Naive thymus-derived CD8-positive, alpha-beta T cell (primary cell): Measurements from ENCODE around the gene PRR22. TPM values are rescaled to one million over a fixed set of nuclear protein-coding genes. Genes with fewer than 3 reads are reported as not detected.

Experiments used
- ATAC-seq, 2 donors: fragments of 150-1000 bp; cut with Tn5 transposase in 1 of 2; sonication (Bioruptor Pico), chemical (Tn5 transposase) in 1 of 2; 1 replicate in 1 of 2; 2 replicates in 1 of 2; pipeline ENCODE4 v1.10.0; 2021; ENCODE audit warnings: mild to moderate bottlenecking in 2 of 2, moderate library complexity in 2 of 2
- POLR2A ChIA-PET: fragments of 350-600 bp; sonication (Branson Sonifier 250); formaldehyde crosslinking; loops from one replicate; lab custom pipeline; 2021; ENCODE audit warnings: antibody characterized with exemption; lab: Charles Lee
- DNase-seq, 10 donors: peaks; one replicate each; pipeline versions ENCODE4 v3.0.0 to v3.0.0-alpha.2; 2020 to 2022
- H3K27ac Mint-ChIP-seq, 10 donors: one replicate each; pipeline ENCODE4 v1.8.0; 2020 to 2022; ENCODE audit warnings: mild to moderate bottlenecking in 10 of 10, mixed read lengths in 10 of 10, moderate library complexity in 4 of 10, inconsistent platforms in 1 of 10
- H3K27me3 Mint-ChIP-seq, 5 donors: one replicate each; pipeline ENCODE4 v1.8.0; 2021 to 2022; ENCODE audit warnings: mixed read lengths in 5 of 5
- H3K36me3 Mint-ChIP-seq, 3 donors: one replicate each; pipeline ENCODE4 v1.8.0; 2020 to 2022; ENCODE audit warnings: mixed read lengths in 3 of 3, mild to moderate bottlenecking in 2 of 3, inconsistent platforms in 1 of 3
- H3K4me1 Mint-ChIP-seq, 4 donors: one replicate each; pipeline ENCODE4 v1.8.0; 2021 to 2022; ENCODE audit warnings: mixed read lengths in 4 of 4
- H3K4me3 Mint-ChIP-seq, 10 donors: one replicate each; pipeline ENCODE4 v1.8.0; 2020 to 2022; ENCODE audit warnings: mild to moderate bottlenecking in 10 of 10, mixed read lengths in 10 of 10, moderate library complexity in 6 of 10, inconsistent platforms in 1 of 10
- H3K9me3 Mint-ChIP-seq, 9 donors: one replicate each; pipeline ENCODE4 v1.8.0; 2020 to 2022; ENCODE audit warnings: mixed read lengths in 9 of 9, mild to moderate bottlenecking in 3 of 9, inconsistent platforms in 1 of 9, moderate library complexity in 1 of 9
- polyA plus RNA-seq, 3 donors: library from polyadenylated mRNA; unstranded; fragments of 300-500 nt; fragmentation: Illumina TruSeq; gene quantifications; one replicate each; pipeline ENCODE4 v1.2.3, GENCODE V29; 2021
- total RNA-seq, 8 experiments: library from RNA in 2 of 8; stranded (reverse) in 2 of 8; gene quantifications; one replicate each; pipeline ENCODE4 v1.2.3 and lab custom pipeline; 2021 to 2026

PRR22 gene
- total RNA-seq, result 1 to 10 TPM; 8.9 to 10.0 TPM
- polyA plus RNA-seq, result not detected
- total RNA-seq (lab: John Stamatoyannopoulos, UW), result 0.98 to 13.8 (median 2.0) reads per million in 6 experiments

DNA sequence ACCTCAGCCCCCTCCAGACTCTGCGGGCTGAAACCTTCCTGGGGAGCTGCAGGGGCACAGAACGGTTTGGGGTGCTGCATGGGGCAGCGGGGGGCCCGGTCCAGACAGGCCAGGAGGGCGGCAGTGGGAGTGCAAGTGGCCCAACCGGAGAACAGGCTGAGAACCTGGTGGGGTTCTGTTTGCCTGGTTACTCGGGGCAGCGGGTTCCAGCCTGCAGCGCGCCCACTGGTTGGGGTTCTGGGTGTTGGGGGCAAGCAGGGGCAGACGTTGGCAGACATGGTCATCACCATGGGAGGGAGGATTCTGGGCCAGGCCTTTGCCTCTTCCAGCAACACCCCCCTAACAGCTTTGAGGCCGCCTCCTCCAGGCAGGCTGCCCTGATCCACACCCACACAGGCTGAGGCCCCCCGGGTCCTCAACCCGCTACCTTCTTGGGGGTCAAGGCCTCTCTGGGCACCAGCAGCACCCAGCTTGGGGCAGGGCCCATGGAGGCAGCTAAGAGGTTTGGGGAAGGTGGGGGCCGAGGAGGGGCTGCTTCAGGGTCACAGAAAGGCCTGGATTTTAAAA, at the start of gene PRR22:
Gene PRR22 (minus strand): TSS at position 166 of the 567 bp plus-strand sequence. CDS start 86 bp downstream, at position 80.
- ATAC-seq, result no peak
- POLR2A ChIA-PET, result no interaction called here
- H3K27ac Mint-ChIP-seq, result peak within 1 kb of the TSS in 1 of 10 donors; percentile 53

DNA sequence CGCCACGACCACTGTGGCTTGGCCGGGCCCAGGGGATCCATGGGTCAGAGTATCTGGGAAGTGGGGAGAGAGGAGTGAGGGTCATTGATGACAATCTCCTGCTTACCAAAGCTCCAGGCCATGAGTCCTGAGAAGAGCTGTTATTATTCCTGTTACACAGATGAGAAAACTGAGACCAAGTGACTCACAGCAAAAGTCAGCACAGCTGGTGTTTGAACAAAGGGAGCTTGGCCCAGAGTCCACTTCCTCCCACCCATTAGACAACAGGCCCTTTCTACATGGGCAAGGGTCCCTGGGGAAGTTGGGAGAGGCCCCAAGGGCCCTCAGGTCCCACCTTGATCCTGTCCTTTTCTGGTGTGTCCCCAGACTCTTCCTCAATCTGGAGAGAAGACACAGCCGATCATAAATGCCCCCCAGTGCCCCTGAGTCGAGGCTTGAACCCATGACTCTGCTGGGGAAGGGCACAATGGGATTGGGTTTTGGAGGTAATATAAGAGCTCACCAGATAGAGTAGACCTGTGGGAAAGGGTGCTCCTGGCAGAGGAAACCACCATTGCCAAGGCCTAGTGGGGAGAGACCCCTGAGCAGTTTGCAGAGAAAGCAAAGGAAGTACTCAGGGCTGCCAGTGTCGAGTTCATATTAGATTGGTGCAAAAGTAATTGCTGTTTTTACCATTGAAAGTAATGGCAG, 48.1 kb upstream of the PRR22 start:
- Mint-ChIP-seq H3K27ac (peak overlapping the region in 1 of 10 donors; percentile 40), H3K4me1 (peaks cover 3 to 11% (median 8%) of the 10 kb centered on the region in 4 donors), H3K4me3 (no peak overlapping the region), H3K9me3 (no peaks in the 10 kb centered on the region), H3K36me3 (no peaks in the 10 kb centered on the region), H3K27me3 (peaks cover 0 to 9% (median 0%) of the 10 kb centered on the region in 5 donors)
- POLR2A ChIA-PET, result no interaction called here
- no peak for DNase-seq
- no peak for ATAC-seq

More for the DNA sequence above, at the start of gene PRR22:
- peaks cover 0 to 34% (median 5%) of the 10 kb centered on the region in 3 donors for H3K36me3 Mint-ChIP-seq
- peaks cover 3 to 7% (median 4%) of the 10 kb centered on the region in 4 donors for H3K4me1 Mint-ChIP-seq
- H3K9me3 Mint-ChIP-seq, result no peaks in the 10 kb centered on the region
- H3K4me3 Mint-ChIP-seq, result no peak within 1 kb of the TSS
- no peaks in the 10 kb centered on the region for H3K27me3 Mint-ChIP-seq
- DNase-seq, result no peak

DNA sequence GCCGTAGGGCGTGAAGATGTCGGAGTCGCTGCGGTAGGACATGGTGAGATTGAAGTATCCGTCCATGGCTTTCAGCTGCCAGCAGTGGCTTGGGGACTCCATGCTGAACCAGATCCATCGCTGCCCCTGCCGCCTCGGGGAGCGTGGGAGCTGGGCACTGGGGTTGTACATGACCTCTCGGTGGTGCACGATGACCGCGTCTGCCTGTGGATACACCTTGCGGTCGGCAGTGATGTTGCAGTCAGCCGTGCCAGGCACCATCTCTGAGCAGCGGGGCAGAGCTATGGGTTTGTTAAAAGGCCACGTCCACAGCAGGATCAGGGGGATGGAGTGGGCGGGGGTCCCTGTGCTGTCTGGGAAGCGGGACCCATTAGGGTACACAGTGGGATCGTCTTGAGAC, 47.5 kb upstream of the PRR22 start:
- peaks cover 0 to 5% (median 0%) of the 10 kb centered on the region in 5 donors for H3K27me3 Mint-ChIP-seq
- no peaks in the 10 kb centered on the region for H3K9me3 Mint-ChIP-seq
- peaks cover 6 to 15% (median 11%) of the 10 kb centered on the region in 4 donors for H3K4me1 Mint-ChIP-seq
- H3K27ac Mint-ChIP-seq, result peak overlapping the region in 1 of 10 donors; percentile 17
- no peak for ATAC-seq
- DNase-seq, result no peak
- no peak overlapping the region for H3K4me3 Mint-ChIP-seq
- POLR2A ChIA-PET, result no interaction called here
- H3K36me3 Mint-ChIP-seq, result no peaks in the 10 kb centered on the region

DNA sequence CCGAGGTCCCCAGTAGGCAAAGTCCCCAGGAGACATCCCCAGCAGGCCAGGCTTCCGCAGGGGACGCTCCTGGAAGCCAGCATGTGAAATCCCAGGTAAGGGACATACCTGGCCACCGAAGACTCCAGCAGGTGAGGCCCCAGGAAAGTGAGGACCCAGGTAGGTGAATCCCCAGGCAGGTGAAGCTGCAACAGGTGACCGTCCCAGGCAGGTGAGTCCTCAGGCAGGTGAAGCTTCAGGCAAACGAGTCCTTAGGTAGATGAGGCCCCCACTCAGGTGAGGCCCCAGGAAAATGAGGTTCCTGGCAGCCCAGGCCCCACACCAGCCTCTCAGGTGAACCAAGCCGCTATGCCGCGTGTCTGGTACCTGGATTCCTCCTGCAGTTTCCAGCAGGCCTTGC, 46.6 kb upstream of the PRR22 start:
- no peaks in the 10 kb centered on the region for H3K36me3 Mint-ChIP-seq
- H3K4me1 Mint-ChIP-seq, result peaks cover 10 to 21% (median 19%) of the 10 kb centered on the region in 4 donors
- no peaks in the 10 kb centered on the region for H3K9me3 Mint-ChIP-seq
- POLR2A ChIA-PET, result no interaction called here
- no peak for DNase-seq
- no peak for ATAC-seq
- H3K27me3 Mint-ChIP-seq, result peaks cover 0 to 2% (median 0%) of the 10 kb centered on the region in 5 donors
- H3K27ac Mint-ChIP-seq, result no peak overlapping the region
- no peak overlapping the region for H3K4me3 Mint-ChIP-seq

DNA sequence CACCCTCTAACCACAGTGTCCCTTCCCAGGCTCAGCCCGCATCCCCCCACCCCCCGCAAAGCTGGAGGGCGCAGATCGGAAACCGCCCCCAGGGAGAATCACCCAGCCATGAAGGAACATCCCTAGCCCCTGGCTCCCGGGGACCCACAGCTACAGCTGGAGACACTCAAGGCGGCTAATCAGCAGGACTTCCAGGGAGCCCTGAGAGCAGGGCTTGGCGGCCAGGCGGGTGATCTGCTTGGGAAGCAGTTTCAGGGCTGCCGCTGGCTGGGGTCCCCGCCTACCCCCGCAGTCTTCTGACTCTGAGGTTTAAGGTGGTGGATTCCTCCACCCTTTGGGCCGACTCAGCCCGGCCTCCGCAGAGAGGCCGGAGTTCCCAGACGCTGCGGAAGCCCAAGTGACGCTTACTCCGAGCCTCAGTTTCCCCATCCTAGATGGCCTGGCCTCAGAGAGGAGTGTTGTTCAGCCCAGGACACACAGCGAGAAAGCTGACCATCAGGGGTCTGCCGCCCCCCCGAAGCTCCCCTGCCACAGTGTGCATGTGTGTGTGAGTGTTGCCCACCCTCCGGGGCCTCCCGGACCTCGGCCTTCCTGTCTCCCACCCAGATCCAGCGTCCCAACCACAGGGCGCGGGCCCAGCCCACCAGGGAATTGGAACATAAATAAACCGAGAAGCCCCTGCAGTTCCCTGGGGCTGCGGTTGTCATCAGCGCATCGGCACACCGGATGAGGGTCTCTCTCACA, 45.2 kb upstream of the PRR22 start:
- Mint-ChIP-seq H3K36me3 (no peaks in the 10 kb centered on the region), H3K4me3 (peak overlapping the region in 9 of 10 donors; percentile 15 to 98 (median 56)), H3K27me3 (peaks cover 0 to 2% (median 0%) of the 10 kb centered on the region in 5 donors), H3K27ac (peak overlapping the region in 7 of 10 donors; percentile 15 to 74 (median 48)), H3K4me1 (peaks cover 10 to 22% (median 19%) of the 10 kb centered on the region in 4 donors), H3K9me3 (no peaks in the 10 kb centered on the region)
- POLR2A ChIA-PET, result interaction anchor here (0.6 to 3.2 kb wide), 3 partner anchors 9 to 130 kb away, joined by 4 to 71 read pairs (median 13); partner anchors contain the start of genes FUT6, NDUFA11 and VMAC
- DNase-seq (no peak), ATAC-seq (no peak)

DNA sequence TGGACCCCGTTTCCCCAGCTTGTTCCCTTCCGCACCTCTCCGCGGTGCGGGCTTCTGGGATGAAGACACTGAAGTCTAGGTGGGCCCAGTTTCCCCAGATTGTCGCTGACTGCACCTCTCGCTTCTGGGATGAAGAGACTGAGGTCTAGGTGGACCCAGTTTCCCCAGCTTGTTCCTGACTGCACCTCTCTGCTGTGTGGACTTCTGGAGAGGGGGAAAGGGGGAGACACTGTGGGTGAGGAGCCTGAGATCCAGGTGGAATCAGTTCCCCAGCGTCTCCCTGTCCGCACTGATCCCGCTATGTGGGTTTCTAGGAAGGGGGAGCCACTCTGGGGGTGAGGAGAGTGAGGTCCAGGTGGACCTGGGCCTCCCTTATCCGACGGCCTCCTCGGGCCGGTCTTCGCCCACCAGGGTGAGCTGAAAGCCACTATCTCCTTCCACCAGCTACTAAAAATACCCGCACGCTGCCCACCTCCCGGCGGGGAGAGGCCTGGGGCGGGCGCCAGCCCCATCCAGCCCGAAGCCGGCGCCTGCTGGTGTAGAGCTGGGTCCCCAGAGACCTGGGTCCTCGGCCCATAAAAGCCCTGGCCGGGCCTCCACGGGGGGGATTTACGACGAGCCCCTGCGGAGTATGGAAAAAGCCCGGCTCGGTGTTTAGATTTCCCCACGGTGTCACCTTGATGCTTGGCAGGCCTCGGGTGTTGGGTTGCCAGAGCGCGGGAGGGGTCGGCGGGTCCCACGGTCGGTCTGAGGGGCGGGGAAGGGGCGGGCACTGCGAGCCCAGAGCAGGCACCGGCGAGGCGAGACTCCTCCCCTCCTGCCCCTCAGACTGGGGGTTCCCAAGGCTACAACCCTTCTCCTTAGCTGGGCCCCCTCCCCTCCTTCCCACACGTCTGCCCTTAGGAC, 44.4 kb upstream of the PRR22 start:
- POLR2A ChIA-PET, result interaction anchor here (1.1 to 3.2 kb wide), 17 partner anchors 10 to 206 kb away, joined by 3 to 71 read pairs (median 10); partner anchors contain the start of genes CATSPERD, DUS3L, FUT6 and LONP1
- Mint-ChIP-seq H3K9me3 (no peaks in the 10 kb centered on the region), H3K36me3 (no peaks in the 10 kb centered on the region), H3K27me3 (peaks cover 0 to 2% (median 0%) of the 10 kb centered on the region in 5 donors), H3K4me3 (peak overlapping the region; percentile 93 to 100 (median 97)), H3K4me1 (peaks cover 10 to 22% (median 19%) of the 10 kb centered on the region in 4 donors), H3K27ac (peak overlapping the region; percentile 94 to 100 (median 98))
- ATAC-seq, result no peak
- peak in 3 of 10 donors; percentile 23 to 42 (median 36) for DNase-seq

DNA sequence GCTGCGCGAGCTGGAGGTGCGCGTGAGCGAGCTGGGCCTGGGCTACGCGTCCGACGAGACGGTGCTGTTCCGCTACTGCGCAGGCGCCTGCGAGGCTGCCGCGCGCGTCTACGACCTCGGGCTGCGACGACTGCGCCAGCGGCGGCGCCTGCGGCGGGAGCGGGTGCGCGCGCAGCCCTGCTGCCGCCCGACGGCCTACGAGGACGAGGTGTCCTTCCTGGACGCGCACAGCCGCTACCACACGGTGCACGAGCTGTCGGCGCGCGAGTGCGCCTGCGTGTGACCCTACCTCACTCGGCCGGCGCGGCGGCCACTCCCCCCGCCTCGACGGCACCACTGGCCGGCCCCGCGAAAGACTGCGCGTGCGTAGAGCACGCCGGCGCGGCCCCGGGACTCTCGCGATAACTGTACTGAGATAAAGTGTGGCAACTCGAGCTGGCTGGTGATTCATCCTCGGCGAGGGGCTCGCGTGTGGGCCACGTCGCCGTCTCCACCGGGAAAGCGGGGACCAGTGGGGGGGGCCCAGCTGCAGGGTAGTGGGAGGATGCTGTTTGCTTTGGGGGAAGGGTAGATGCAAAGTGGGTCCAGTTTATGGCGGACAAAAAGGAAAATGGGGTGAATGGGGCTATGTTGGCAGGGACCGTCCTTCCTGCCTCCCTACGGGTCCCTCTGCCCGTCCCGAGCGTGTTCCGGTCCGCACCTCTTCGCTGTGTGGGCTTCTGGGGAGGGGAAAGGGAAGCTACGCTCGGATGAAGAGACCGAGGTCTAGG, 43.5 kb upstream of the PRR22 start:
- peak; percentile 87 to 97 (median 94) for DNase-seq
- no peaks in the 10 kb centered on the region for H3K9me3 Mint-ChIP-seq
- no peaks in the 10 kb centered on the region for H3K36me3 Mint-ChIP-seq
- H3K4me1 Mint-ChIP-seq, result peaks cover 10 to 22% (median 19%) of the 10 kb centered on the region in 4 donors
- H3K27me3 Mint-ChIP-seq, result no peaks in the 10 kb centered on the region
- POLR2A ChIA-PET, result interaction anchor here (0.5 to 3.2 kb wide), 26 partner anchors 10 to 598 kb away, joined by 3 to 71 read pairs (median 6); partner anchors contain the start of genes CATSPERD, DUS3L, FUT6 and LONP1
- H3K4me3 Mint-ChIP-seq, result peak overlapping the region; percentile 93 to 100 (median 97)
- peak; percentile 81 to 84 for ATAC-seq
- H3K27ac Mint-ChIP-seq, result peak overlapping the region; percentile 94 to 100 (median 98)

DNA sequence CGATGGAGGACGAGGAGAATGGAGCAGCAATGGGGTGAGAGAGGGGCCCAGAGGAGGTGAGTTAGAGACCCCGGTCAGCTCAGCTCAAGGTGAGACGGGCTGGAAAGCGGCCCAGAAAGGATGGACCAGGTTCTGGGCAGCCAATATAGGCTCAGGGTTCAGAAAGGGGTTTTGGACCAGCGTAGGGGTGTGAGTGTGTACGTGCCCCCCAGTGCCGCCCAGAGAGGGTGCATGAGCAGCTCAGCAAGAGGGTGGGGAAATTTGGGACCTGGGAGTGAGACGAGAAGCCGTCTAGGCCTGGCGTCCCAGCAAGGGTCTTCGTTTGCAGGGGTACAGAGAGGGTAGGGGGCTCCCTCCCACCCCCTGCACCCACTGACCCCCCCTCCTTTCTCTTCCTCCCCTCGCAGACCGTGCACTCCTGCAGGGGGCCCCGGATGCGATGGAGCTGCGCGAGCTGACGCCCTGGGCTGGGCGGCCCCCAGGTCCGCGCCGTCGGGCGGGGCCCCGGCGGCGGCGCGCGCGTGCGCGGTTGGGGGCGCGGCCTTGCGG, 42.9 kb upstream of the PRR22 start:
- Mint-ChIP-seq H3K4me3 (peak overlapping the region; percentile 71 to 98 (median 90)), H3K27ac (peak overlapping the region; percentile 73 to 100 (median 96)), H3K27me3 (no peaks in the 10 kb centered on the region), H3K9me3 (no peaks in the 10 kb centered on the region), H3K4me1 (peaks cover 10 to 22% (median 19%) of the 10 kb centered on the region in 4 donors), H3K36me3 (no peaks in the 10 kb centered on the region)
- no peak for DNase-seq
- no peak for ATAC-seq
- POLR2A ChIA-PET, result interaction anchor here (0.5 to 3.2 kb wide), 24 partner anchors 11 to 599 kb away, joined by 3 to 71 read pairs (median 6); partner anchors contain the start of genes CATSPERD, DUS3L, FUT6 and LONP1

DNA sequence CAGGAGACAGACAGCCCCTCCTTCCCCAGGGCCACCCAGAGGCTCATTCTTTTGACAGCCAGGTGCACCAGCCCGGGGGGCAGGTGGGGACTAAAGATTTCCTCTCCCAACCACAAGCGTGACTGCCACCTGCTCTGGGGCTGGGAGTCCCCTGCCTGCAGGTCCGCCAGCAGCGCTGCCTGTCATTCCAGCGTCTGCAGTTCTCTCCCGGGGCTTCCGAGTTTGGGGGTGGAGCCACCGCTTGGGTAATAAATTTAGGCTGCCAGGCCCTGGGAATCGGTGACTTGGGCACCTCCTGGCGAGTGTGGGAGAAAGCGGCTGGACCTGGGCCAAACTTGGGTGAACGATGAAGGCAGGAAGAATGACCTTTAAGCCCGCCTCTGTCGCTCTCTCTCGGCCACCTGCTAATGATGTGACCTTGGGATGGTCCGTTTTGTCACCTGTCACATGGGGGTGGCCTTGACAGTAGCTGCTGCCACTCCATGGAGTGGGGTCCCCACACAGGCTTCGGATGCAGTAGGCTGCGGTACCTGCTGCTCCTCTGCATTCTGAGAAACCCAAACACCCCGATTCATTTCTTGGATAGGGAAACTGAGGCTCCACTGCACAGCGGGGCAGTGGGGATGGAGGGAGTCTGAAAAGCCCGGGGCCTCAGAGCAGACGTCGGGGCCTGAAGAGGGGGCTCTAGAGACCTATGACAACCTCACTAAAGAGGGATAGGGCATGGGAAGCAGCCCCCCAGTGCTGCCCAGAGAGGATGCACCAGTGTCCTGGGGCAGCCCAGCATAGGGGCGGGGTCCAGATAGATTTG, 42.2 kb upstream of the PRR22 start:
- Mint-ChIP-seq H3K36me3 (no peaks in the 10 kb centered on the region), H3K4me1 (peaks cover 10 to 22% (median 19%) of the 10 kb centered on the region in 4 donors), H3K4me3 (peak overlapping the region; percentile 71 to 98 (median 90)), H3K27me3 (no peaks in the 10 kb centered on the region), H3K27ac (peak overlapping the region; percentile 73 to 99 (median 94)), H3K9me3 (no peaks in the 10 kb centered on the region)
- POLR2A ChIA-PET, result interaction anchor here (0.6 to 3.2 kb wide), 9 partner anchors 20 to 196 kb away, joined by 3 to 71 read pairs (median 8); partner anchors contain the start of genes NDUFA11, NRTN, RANBP3 and RPL36
- ATAC-seq (peak in 1 of 2 donors; percentile 7), DNase-seq (peak in 7 of 10 donors; percentile 33 to 60 (median 42))

DNA sequence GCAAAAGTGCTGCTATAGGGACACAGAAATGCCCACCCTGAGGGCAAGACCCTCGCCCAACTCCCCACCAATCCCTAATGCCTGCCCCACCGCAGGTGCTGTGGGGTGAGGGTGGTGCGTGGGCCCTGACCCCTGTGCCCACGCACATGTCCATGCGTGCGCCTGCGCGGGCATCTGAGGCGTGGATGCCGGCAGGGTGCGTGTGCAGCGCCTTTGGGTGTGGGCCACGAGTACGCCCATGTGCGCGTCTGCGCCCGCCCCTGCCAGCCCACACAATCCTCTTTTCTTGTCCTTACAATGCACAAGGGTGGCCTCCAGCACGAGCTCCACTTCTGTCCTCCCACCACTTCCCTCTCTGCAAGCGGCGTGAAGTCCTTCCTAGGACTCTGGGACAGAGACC, 40.6 kb upstream of the PRR22 start:
- ATAC-seq (no peak), DNase-seq (no peak)
- Mint-ChIP-seq H3K36me3 (no peaks in the 10 kb centered on the region), H3K4me1 (peaks cover 13 to 22% (median 18%) of the 10 kb centered on the region in 4 donors), H3K27ac (peak overlapping the region in 1 of 10 donors; percentile 14), H3K4me3 (no peak overlapping the region), H3K27me3 (peaks cover 0 to 3% (median 2%) of the 10 kb centered on the region in 5 donors), H3K9me3 (no peaks in the 10 kb centered on the region)
- POLR2A ChIA-PET, result interaction anchor here (1.2 kb wide), 1 partner anchor 21 kb away, joined by 4 read pairs; no protein-coding TSS in a partner anchor
